WI38 (cell line): ENCODE data around the gene SNCG.

Experiments used
- H3K4me3 ChIP-seq: 2 replicates; pipeline ENCODE4 v1.5.1; 2011; ENCODE audit warnings: low read depth, mild to moderate bottlenecking, control low read depth, low read length
- TF ChIP-seq, protein P1 (sequence below): IDR thresholded peaks from 2 replicates; pipeline ENCODE4 v1.5.1; 2012; ENCODE audit warnings: low read depth, mild to moderate bottlenecking, control low read depth, low read length

The SNCG gene

GRCh38 chr10:86958901-86959736 lies 720 bp downstream of the SNCG start:
- no peak overlapping the region for H3K4me3 ChIP-seq
- TF ChIP-seq, protein P1, sequence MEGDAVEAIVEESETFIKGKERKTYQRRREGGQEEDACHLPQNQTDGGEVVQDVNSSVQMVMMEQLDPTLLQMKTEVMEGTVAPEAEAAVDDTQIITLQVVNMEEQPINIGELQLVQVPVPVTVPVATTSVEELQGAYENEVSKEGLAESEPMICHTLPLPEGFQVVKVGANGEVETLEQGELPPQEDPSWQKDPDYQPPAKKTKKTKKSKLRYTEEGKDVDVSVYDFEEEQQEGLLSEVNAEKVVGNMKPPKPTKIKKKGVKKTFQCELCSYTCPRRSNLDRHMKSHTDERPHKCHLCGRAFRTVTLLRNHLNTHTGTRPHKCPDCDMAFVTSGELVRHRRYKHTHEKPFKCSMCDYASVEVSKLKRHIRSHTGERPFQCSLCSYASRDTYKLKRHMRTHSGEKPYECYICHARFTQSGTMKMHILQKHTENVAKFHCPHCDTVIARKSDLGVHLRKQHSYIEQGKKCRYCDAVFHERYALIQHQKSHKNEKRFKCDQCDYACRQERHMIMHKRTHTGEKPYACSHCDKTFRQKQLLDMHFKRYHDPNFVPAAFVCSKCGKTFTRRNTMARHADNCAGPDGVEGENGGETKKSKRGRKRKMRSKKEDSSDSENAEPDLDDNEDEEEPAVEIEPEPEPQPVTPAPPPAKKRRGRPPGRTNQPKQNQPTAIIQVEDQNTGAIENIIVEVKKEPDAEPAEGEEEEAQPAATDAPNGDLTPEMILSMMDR = no peak

GRCh38 chr10:86959737-86960002 lies 1.3 kb downstream of the SNCG start:
- H3K4me3 ChIP-seq = no peak overlapping the region
- TF ChIP-seq, protein P1 = no peak

GRCh38 chr10:86960003-86960862 lies 1.8 kb downstream of the SNCG start:
- TF ChIP-seq, protein P1 = peak; percentile 98
- H3K4me3 ChIP-seq = no peak overlapping the region

DNA sequence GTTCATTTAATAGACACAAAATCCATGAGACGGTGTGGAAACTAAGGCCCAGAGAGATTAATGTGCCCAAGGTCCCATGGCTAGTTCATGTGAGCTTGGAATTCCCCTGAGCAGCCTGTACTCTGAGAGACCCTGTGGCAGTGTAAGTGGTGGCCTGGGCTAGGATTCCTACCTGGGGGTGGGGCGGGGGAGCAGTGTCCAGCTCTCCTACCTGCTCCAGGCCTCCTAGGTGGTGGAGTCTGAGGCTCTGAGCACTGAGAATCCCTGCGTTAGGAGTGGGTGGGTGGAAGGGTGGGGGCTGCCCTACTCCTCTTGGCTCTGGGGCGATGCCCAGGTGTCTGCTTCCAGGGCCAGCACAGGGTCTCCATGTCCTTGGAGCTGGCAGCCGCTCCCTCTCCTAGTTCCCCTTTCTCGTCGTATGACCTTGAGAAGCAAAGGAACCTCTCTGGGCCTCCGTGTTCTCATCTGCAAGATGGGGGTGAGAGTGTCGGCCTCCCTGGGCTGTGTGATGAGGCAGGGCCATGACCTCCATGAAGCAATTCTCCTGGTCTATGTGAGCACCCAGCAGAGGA lies 2.5 kb downstream of the SNCG start:
- no peak overlapping the region for H3K4me3 ChIP-seq
- TF ChIP-seq, protein P1 = no peak

GRCh38 chr10:86961481-86962091 lies 3.2 kb downstream of the SNCG start:
- TF ChIP-seq, protein P1 = no peak
- no peak overlapping the region for H3K4me3 ChIP-seq

- H3K4me3 ChIP-seq = no peak overlapping the region
- TF ChIP-seq, protein P1 = no peak
These were observed 4.0 kb downstream of the SNCG start for GRCh38 chr10:86962136-86962980.
